HUES64 (cell line): ENCODE data around the gene PDE2A.

ENCODE experiments used
- H3K27ac ChIP-seq: 2 replicates; pipeline ENCODE4 v1.7.0; 2013; ENCODE audit warnings: low read depth, low read length, inconsistent platforms
- H3K27me3 ChIP-seq: 2 replicates; pipeline ENCODE4 v1.6.1; 2013; ENCODE audit warnings: mild to moderate bottlenecking, low read length; ENCODE audit not compliant: insufficient read depth
- H3K36me3 ChIP-seq: 2 replicates; pipeline ENCODE4 v1.6.1; 2013; ENCODE audit warnings: mild to moderate bottlenecking, low read length; ENCODE audit not compliant: insufficient read depth
- H3K4me1 ChIP-seq: 2 replicates; pipeline ENCODE4 v1.6.1; 2013; ENCODE audit warnings: mild to moderate bottlenecking, low read length, moderate library complexity; ENCODE audit not compliant: insufficient read depth
- H3K4me3 ChIP-seq: 2 replicates; pipeline ENCODE4 v1.5.1; 2013; ENCODE audit warnings: mild to moderate bottlenecking, low read length, moderate library complexity
- H3K9ac ChIP-seq: 2 replicates; pipeline ENCODE4 v1.6.1; 2013; ENCODE audit warnings: mild to moderate bottlenecking, low read depth, low read length
- H3K9me3 ChIP-seq: 2 replicates; pipeline ENCODE4 v1.6.1; 2013; ENCODE audit warnings: low read depth, low read length; ENCODE audit not compliant: insufficient read depth
- WGBS: fragments of 150-250, 120-280 bp; methylation state at CpG from one replicate; pipeline ENCODE4 v1.1.7; 2013; ENCODE audit warnings: missing lambda C conversion rate; 5-methylcytosine and 5-hydroxymethylcytosine counted together

PDE2A gene

DNA sequence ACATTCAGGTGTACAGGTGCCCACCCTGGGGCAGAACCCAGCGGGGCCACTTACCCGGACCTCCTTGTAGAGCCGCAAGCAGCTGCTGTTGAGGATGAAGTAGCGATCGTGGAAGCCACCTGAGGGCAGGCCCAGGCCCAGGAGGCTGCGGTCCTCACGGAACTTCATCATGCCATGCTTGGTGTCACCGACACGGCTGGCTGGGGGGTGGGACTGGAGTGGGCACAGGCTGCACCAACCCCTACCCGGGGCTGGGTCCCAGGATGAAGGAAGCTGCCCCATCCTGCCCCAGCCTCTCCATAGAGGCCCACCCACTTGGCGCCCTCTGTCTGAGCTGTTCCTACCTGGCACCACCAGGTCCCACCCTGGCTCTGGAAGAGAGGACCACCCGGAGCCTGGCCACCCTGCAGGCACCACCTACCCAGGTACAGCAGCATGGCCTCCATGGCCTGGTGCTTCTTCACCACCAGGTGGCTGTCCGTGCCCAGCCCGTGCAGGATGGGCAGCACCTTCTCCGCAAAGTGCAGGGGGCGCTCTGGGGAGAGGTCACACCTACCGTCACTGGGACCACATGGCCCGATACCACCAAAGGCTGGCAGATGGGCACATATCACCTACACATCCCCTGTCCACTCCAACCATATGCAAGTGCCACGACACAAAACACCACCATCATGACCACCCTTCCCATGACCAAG is 19.2 kb upstream of the PDE2A start:
- Histone ChIP-seq H3K4me3 (no peak overlapping the region), H3K36me3 (peaks cover 64% of the 10 kb centered on the region), H3K9me3 (no peaks in the 10 kb centered on the region), H3K4me1 (no peaks in the 10 kb centered on the region), H3K27me3 (no peaks in the 10 kb centered on the region), H3K27ac (no peak overlapping the region), H3K9ac (no peak overlapping the region)
- WGBS, result 94% methylated on average over 19 of the region's 19 CpGs

DNA sequence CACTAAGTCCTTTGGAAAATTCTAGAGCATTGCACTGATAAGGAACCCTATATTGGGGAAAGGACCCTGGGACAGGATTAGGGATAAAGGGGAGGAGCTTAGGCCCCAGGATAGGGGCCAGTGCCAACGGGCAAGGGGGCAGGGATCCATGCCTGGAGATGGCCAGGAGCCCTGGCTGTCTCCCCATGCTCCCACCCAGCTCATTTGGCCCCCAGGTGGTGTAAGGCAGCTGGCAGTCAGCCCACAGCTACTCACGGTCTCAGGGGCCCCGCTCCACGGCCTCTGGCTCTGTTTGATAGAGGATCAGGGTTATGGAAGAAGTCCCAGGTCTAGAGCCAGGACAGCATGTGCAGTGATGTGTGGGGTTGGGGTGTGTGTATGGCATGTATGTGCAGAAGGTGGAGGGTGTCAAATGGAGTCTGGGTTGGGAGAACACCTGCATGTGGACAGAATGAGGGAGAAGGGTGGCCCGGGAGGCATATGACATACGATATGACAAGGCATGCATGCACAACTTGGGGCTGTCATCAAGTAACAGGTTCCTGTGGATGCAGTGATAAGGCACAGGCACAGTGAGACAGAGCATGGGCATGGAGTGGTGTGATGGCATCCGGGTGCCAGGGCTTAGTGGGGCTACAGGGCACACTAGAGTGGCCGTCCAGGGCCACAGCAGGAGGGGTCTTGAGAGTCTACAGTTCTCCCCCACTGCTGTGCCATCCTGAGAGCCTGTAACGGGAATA is 18.4 kb upstream of the PDE2A start:
- Histone ChIP-seq H3K4me3 (no peak overlapping the region), H3K27ac (no peak overlapping the region), H3K4me1 (no peaks in the 10 kb centered on the region), H3K9me3 (no peaks in the 10 kb centered on the region), H3K27me3 (no peaks in the 10 kb centered on the region), H3K36me3 (peaks cover 63% of the 10 kb centered on the region), H3K9ac (no peak overlapping the region)
- WGBS, result 93% methylated on average over 9 of the region's 9 CpGs

DNA sequence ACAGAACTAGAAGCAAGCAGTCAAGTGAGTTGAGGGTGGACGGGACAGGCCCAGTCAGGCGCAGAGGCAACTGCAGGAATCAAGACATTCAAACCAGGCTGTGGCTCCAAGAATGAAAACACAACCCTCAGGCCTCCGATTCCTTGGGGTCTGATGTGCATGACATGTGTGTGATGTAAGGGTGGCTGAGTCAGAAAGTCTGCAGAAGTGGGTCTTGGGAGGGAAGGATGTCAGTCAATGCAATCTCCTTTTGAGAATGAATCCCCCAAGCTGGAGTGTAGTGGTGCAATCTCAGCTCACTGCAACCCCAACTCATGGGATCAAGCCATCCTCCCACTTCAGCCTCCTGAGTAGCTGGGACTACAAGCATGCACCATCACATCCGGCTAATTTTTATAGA is 15.9 kb upstream of the PDE2A start:
- Histone ChIP-seq H3K4me1 (no peaks in the 10 kb centered on the region), H3K4me3 (no peak overlapping the region), H3K36me3 (peaks cover 45% of the 10 kb centered on the region), H3K27me3 (no peaks in the 10 kb centered on the region), H3K27ac (no peak overlapping the region), H3K9ac (no peak overlapping the region), H3K9me3 (no peaks in the 10 kb centered on the region)
- WGBS, result 94% methylated on average over 4 of the region's 4 CpGs

DNA sequence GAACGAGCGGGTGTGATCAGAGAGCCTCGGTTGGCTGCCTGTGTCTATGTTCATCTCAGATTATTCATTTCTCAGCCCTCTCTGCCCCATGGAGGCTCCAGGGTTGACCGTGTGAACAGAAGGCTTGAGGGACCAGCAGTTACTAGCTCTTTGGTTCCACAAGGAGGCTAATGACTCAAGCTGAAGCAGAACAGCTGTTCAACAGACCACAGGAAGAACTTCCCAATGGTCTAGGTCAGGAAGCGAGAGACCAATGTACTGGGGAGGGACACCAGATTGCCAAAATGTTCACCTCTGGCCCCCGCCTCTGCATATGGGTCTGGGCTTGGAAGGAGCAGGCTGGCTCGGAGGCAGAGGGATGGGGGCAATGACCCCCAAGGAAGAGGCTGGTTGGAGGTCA is 14.7 kb upstream of the PDE2A start:
- Histone ChIP-seq H3K27ac (no peak overlapping the region), H3K9me3 (no peaks in the 10 kb centered on the region), H3K36me3 (peaks cover 33% of the 10 kb centered on the region), H3K27me3 (no peaks in the 10 kb centered on the region), H3K4me1 (no peaks in the 10 kb centered on the region), H3K9ac (no peak overlapping the region), H3K4me3 (no peak overlapping the region)
- WGBS, result 98% methylated on average over 7 of the region's 7 CpGs

DNA sequence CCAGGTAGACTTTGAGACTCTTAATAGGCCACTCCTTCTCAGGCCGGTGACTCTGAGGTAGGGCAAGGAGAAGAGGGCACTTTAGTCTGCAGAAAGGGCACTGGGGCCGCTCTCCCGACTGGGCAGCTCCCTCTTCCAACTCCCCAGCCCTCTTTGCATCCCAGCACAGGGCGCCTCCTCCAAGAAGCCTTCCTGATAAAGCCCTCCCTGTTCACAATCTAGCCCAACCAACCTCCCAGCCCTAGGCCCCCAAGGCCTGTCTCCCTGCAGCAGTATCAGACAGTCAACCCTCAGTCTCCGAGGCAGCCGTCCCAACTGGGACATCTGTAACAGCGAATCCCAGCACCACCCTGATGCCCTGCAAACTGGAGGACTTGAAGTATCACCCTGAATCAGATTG is 14.3 kb upstream of the PDE2A start:
- Histone ChIP-seq H3K27me3 (no peaks in the 10 kb centered on the region), H3K27ac (no peak overlapping the region), H3K4me3 (no peak overlapping the region), H3K9ac (no peak overlapping the region), H3K36me3 (peaks cover 30% of the 10 kb centered on the region), H3K4me1 (no peaks in the 10 kb centered on the region), H3K9me3 (no peaks in the 10 kb centered on the region)
- WGBS, result 92% methylated on average over 7 of the region's 7 CpGs

DNA sequence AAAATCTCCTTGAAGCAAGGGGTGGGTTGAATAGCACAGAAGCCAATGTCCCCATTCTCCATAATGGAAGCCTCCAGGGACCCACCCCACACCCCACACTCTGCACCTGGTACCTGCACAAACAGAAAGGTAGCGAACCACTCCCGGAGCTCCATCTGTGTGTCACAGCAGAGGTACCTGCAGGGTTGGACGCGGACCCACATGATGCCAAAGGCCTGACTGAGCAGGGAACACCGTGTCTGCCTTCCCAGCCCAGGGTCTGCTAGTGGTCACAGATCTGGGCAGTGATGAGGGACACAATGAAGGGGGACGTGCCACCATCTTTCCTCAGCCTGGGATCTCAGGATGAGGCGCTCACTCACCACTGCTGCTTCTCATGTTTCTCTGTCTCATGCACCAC is 13.1 kb upstream of the PDE2A start:
- H3K36me3 ChIP-seq, result peaks cover 18% of the 10 kb centered on the region
- 97% methylated on average over 7 of the region's 7 CpGs for WGBS
- no peak overlapping the region for H3K27ac ChIP-seq

DNA sequence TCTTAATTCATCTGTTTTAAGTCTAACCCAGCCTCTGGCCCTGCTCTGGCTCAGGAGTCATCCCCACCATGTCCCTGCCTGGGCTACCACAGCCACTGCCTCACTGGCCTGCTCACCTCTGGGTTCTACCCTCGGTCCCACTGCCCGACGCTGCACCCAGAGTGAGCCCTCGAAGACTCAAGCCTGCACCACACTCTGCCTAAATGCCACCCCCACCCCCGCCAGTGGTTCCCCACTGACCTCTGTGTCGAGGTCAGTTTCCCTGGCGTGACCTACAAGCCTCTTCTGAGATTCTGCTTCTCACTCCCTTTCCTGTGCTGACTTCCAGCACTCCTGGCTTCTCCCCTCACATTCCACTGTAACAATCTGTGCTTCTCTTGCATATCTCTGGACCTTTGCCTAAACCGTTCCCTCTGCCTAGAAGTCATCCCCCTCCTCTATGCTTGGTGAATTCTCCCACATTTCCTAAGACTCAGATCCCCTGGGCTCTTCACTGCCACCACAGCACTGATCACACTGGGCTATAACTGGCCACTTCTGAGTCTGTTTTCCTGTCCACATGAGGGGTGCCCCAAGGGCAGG is 12.5 kb upstream of the PDE2A start:
- no peaks in the 10 kb centered on the region for H3K9me3 ChIP-seq
- 90% methylated on average over 8 of the region's 8 CpGs for WGBS
- H3K27me3 ChIP-seq, result no peaks in the 10 kb centered on the region
- H3K4me3 ChIP-seq, result no peak overlapping the region
- H3K27ac ChIP-seq, result no peak overlapping the region
- peaks cover 12% of the 10 kb centered on the region for H3K36me3 ChIP-seq
- no peak overlapping the region for H3K9ac ChIP-seq
- no peaks in the 10 kb centered on the region for H3K4me1 ChIP-seq

More for the DNA sequence above, 13.1 kb upstream of the PDE2A start:
- Histone ChIP-seq H3K4me1 (no peaks in the 10 kb centered on the region), H3K4me3 (no peak overlapping the region), H3K27me3 (no peaks in the 10 kb centered on the region), H3K9ac (no peak overlapping the region), H3K9me3 (no peaks in the 10 kb centered on the region)

DNA sequence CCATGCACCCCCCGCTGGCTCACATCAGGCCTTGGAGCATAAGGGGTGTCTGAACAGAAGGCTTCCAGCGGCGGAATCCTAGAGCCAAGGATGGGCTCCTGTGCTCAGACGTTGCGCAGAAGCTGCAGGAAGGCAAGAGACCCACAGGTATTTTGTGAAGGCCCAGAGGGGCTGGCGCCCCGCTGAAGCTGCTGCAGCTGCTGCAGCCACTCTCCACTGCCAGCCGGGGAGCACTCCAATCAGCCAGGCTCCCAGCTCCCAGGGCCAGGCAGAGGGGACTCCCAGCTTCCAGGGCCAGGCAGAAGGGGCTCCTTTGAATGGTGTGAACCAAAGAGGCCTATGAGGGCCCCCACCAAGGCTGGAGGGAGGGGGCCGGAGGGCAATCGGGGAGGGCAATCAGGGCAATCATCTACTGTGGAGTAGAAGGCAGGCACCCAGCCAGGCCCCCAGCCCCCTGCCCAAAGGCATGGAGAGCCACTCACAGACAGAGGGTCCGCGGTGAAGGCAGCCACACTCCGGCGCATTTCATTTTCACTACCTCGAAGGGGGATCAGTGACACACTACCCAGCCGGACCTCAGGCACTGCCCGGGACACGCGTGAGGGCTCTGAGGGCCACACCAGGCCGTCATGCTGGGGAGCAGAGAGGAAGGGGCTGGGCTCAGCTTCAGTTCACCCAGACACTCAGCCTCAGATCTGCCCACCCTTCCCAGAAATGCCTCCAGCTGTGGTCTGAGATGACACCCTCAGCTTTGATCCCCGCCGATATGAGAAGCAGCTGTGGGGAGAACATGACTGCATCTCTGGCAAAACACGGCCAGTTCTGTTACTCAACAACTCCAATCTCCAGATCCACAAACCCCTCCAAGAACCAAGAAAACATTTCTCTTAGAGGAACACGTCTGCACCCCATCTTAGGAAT is 11.6 kb upstream of the PDE2A start:
- Histone ChIP-seq H3K27ac (no peak overlapping the region), H3K9ac (no peak overlapping the region), H3K4me3 (no peak overlapping the region), H3K36me3 (peaks cover 10% of the 10 kb centered on the region), H3K9me3 (no peaks in the 10 kb centered on the region), H3K4me1 (no peaks in the 10 kb centered on the region), H3K27me3 (no peaks in the 10 kb centered on the region)
- 95% methylated on average over 24 of the region's 24 CpGs for WGBS

DNA sequence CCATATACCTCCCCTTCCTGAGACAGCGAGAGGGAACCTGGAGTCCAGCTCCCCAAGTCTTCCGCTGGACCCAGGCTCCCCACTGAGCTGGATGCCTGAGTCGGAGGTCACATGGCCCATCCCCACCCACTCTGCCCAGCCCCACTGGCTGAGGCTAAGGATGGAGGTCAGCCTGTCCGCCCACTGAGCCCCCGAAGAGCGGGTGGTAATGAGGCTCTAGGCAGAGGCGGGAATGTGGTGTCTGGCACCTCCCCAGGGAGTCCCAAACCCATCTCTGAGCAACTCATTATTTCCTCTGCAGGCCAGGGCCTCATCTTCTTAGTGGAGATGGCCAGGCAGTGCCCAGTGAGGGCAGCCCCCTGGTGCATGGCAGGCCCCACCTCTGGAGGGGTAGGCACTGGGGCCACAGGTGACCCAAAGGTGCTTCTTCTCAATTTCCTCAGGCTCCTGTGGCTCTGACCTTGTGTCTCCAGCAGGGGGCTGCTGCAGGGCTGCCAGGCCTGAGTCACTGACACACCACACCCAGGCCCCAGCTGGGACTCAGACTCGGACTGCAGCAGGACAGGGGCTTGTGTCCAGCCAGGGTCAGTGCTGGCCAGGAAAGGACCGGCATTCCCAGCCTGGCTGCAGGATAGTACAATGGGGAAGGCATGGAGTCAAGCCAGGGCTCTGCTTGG is 10.2 kb upstream of the PDE2A start:
- no peak overlapping the region for H3K27ac ChIP-seq
- no peak overlapping the region for H3K9ac ChIP-seq
- H3K4me3 ChIP-seq, result no peak overlapping the region
- H3K4me1 ChIP-seq, result no peaks in the 10 kb centered on the region
- peaks cover 3% of the 10 kb centered on the region; the same call in 1 of the 2 replicates for H3K36me3 ChIP-seq
- no peaks in the 10 kb centered on the region for H3K9me3 ChIP-seq
- WGBS, result 49% methylated on average over 9 of the region's 9 CpGs
- H3K27me3 ChIP-seq, result peaks cover 5% of the 10 kb centered on the region

DNA sequence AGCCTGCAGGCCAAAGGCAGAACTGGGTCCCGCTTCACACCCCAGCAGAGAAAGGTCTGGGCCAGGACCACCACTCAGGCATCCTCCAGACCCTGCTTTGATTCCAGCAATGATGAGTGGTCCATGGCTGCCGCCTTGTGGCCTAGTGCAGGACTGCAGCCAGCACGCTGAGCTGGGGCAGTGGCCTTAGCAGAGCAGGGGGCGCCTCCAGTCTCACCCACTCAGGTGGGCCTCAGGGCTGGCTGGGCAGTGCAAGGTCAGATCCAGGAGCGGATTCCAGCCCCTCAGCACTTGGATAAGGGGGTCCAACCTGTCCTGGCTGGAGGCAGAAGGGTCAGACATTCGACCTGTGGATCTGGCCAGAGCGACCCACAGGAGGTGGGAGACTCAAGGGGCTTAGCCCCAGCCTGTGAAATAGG is 9.6 kb upstream of the PDE2A start:
- 48% methylated on average over 7 of the region's 7 CpGs for WGBS
- H3K36me3 ChIP-seq, result peaks cover 3% of the 10 kb centered on the region; the same call in 1 of the 2 replicates
- peaks cover 11% of the 10 kb centered on the region for H3K27me3 ChIP-seq
- H3K4me1 ChIP-seq, result no peaks in the 10 kb centered on the region
- no peak overlapping the region for H3K4me3 ChIP-seq
- no peaks in the 10 kb centered on the region for H3K9me3 ChIP-seq
- H3K9ac ChIP-seq, result no peak overlapping the region
- no peak overlapping the region for H3K27ac ChIP-seq
